ENCODE measurements around the gene FAM236C.
"Not testable (repeated sequence)": the region's sequence is repeated elsewhere in the genome, so short reads cannot be mapped to it uniquely, and the experiment has no call there.

- not testable (repeated sequence) for TF ChIP-seq GATA2, GATA3 (IDR thresholded peaks at IDR 0.05; ENCODE audit: low read depth, low read length)
Measured at GRCh38 chrX:72912315-72912714, at the start of gene FAM236C.

All from SH-SY5Y (cell line).